Natural killer cell (primary cell): ENCODE results near the gene HOXA5. TPM values are rescaled to one million over a fixed set of nuclear protein-coding genes. Genes with fewer than 3 reads are reported as not detected.

ENCODE experiments used
- ATAC-seq, 3 donors: fragments of 150-1000 bp in 2 of 3; fragments of 200-7000 bp in 1 of 3; cut with Tn5 transposase; 1 replicate in 1 of 3; 2 replicates in 2 of 3; pipeline ENCODE4 v1.10.0; 2021; ENCODE audit warnings: mild to moderate bottlenecking in 2 of 3, moderate library complexity in 2 of 3
- DNase-seq, 2 donors: peaks; one replicate each; pipeline versions ENCODE4 v3.0.0 to v3.0.0-alpha.2; 2013 to 2021; ENCODE audit warnings: mixed read lengths in 1 of 2
- H3K27ac ChIP-seq: one replicate; pipeline ENCODE4 v1.5.1; 2013; ENCODE audit warnings: mild to moderate bottlenecking, low read length
- H3K27me3 ChIP-seq: one replicate; pipeline ENCODE4 v1.6.1; 2013; ENCODE audit warnings: low read length; ENCODE audit not compliant: control insufficient read depth, insufficient read depth
- H3K36me3 ChIP-seq: one replicate; pipeline ENCODE4 v1.6.1; 2013; ENCODE audit warnings: low read length; ENCODE audit not compliant: control insufficient read depth, insufficient read depth
- H3K4me1 ChIP-seq: one replicate; pipeline ENCODE4 v1.6.1; 2013; ENCODE audit warnings: low read length; ENCODE audit not compliant: control insufficient read depth, insufficient read depth
- H3K4me3 ChIP-seq: one replicate; pipeline ENCODE4 v1.5.1; 2013; ENCODE audit warnings: low read length
- H3K9me3 ChIP-seq: one replicate; pipeline ENCODE4 v1.6.1; 2013; ENCODE audit warnings: low read length; ENCODE audit not compliant: control insufficient read depth, insufficient read depth
- H3K27ac Mint-ChIP-seq, 2 donors: one replicate each; pipeline ENCODE4 v1.8.0; 2022; ENCODE audit warnings: mild to moderate bottlenecking in 2 of 2, mixed read lengths in 2 of 2, moderate library complexity in 1 of 2
- H3K27me3 Mint-ChIP-seq, 2 donors: one replicate each; pipeline ENCODE4 v1.8.0; 2022; ENCODE audit warnings: low read depth in 2 of 2, mixed read lengths in 2 of 2
- H3K36me3 Mint-ChIP-seq: one replicate; pipeline ENCODE4 v1.8.0; 2022; ENCODE audit warnings: mixed read lengths
- H3K4me1 Mint-ChIP-seq, 2 donors: one replicate each; pipeline ENCODE4 v1.8.0; 2022; ENCODE audit warnings: mixed read lengths in 2 of 2
- H3K4me3 Mint-ChIP-seq: one replicate; pipeline ENCODE4 v1.8.0; 2022; ENCODE audit warnings: mild to moderate bottlenecking, moderate library complexity, mixed read lengths
- H3K9me3 Mint-ChIP-seq, 2 donors: one replicate each; pipeline ENCODE4 v1.8.0; 2022; ENCODE audit warnings: mixed read lengths in 2 of 2
- CTCF ChIP-seq: fragments of 200-600 bp; IDR thresholded peaks from one replicate; pipeline ENCODE4 v1.8.0; 2022; ENCODE audit warnings: antibody characterized with exemption
- WGBS: methylation state at CpG from one replicate; pipeline ENCODE4 v1.1.7; 2013; ENCODE audit warnings: missing lambda C conversion rate; ENCODE audit not compliant: insufficient coverage; 5-methylcytosine and 5-hydroxymethylcytosine counted together
- intact Hi-C: fragments of 100-400 bp; cut with micrococcal nuclease; formaldehyde crosslinking; loops from one replicate; pipeline ENCODE4 v1.14.2; 2022
- total RNA-seq, 4 donors: library from RNA; stranded (reverse); fragments of 120-200 nt in 1 of 4; gene quantifications; one replicate each; pipeline versions ENCODE4 v1.2.3 to v1.2.4, GENCODE V29; 2013 to 2022

HOXA5 gene
- total RNA-seq, 3 donors from 2014 or later (not counting 1 experiment from before 2014, with no cell fraction given): 0.29 to 13.0 (median 0.52) TPM

- TF ChIP-seq CTCF: no peak
- WGBS: 90% methylated on average over 30 of the region's 30 CpGs
Measured at GRCh38 chr7:27141923-27142579, 1.4 kb downstream of the HOXA5 start.

GRCh38 chr7:27141137-27141922, 2.2 kb downstream of the HOXA5 start:
- no peaks in the 10 kb centered on the region for H3K36me3 Mint-ChIP-seq
- intact Hi-C loops: no loop called here
- H3K27me3 Mint-ChIP-seq: peaks cover 40 to 56% of the 10 kb centered on the region in 2 donors
- 96% methylated on average over 15 of the region's 18 CpGs for WGBS
- peak overlapping the region; percentile 2 for H3K4me3 Mint-ChIP-seq
- H3K36me3 ChIP-seq: no peaks in the 10 kb centered on the region
- peaks cover 3% of the 10 kb centered on the region for H3K4me1 ChIP-seq
- H3K9me3 ChIP-seq: no peaks in the 10 kb centered on the region
- ATAC-seq: no peak
- DNase-seq: no peak
- H3K27me3 ChIP-seq: peaks cover 9% of the 10 kb centered on the region
- no peak overlapping the region for H3K27ac ChIP-seq
- H3K4me3 ChIP-seq: no peak overlapping the region
- H3K9me3 Mint-ChIP-seq: no peaks in the 10 kb centered on the region
- H3K4me1 Mint-ChIP-seq: peaks cover 0 to 10% of the 10 kb centered on the region in 2 donors
- H3K27ac Mint-ChIP-seq: no peak overlapping the region
- no peak for TF ChIP-seq CTCF

More at GRCh38 chr7:27141923-27142579, 1.4 kb downstream of the HOXA5 start:
- no peaks in the 10 kb centered on the region for H3K9me3 Mint-ChIP-seq
- Histone ChIP-seq H3K9me3 (no peaks in the 10 kb centered on the region), H3K4me1 (peaks cover 4% of the 10 kb centered on the region), H3K36me3 (no peaks in the 10 kb centered on the region), H3K27me3 (peaks cover 8% of the 10 kb centered on the region), H3K4me3 (no peak overlapping the region), H3K27ac (no peak overlapping the region)
- no peaks in the 10 kb centered on the region for H3K36me3 Mint-ChIP-seq
- intact Hi-C loops: no loop called here
- no peak for ATAC-seq
- peaks cover 0 to 10% of the 10 kb centered on the region in 2 donors for H3K4me1 Mint-ChIP-seq
- H3K27ac Mint-ChIP-seq: peak overlapping the region in 1 of 2 donors; percentile 57
- H3K4me3 Mint-ChIP-seq: peak overlapping the region; percentile 76
- DNase-seq: no peak
- peaks cover 45 to 60% of the 10 kb centered on the region in 2 donors for H3K27me3 Mint-ChIP-seq

- Histone ChIP-seq H3K9me3 (no peaks in the 10 kb centered on the region), H3K4me1 (peaks cover 3% of the 10 kb centered on the region), H3K4me3 (no peak overlapping the region), H3K27ac (no peak overlapping the region), H3K36me3 (no peaks in the 10 kb centered on the region), H3K27me3 (peaks cover 9% of the 10 kb centered on the region)
- WGBS: 95% methylated on average over 15 of the region's 15 CpGs
- ATAC-seq (no peak), DNase-seq (no peak)
- H3K27ac Mint-ChIP-seq: no peak overlapping the region
- intact Hi-C loops: no loop called here
- H3K36me3 Mint-ChIP-seq: no peaks in the 10 kb centered on the region
- peaks cover 36 to 56% of the 10 kb centered on the region in 2 donors for H3K27me3 Mint-ChIP-seq
- no peaks in the 10 kb centered on the region for H3K9me3 Mint-ChIP-seq
- peaks cover 0 to 10% of the 10 kb centered on the region in 2 donors for H3K4me1 Mint-ChIP-seq
- no peak overlapping the region for H3K4me3 Mint-ChIP-seq
- no peak for TF ChIP-seq CTCF
Measured at GRCh38 chr7:27140126-27140857, 3.2 kb downstream of the HOXA5 start.
